ENCODE data around the gene CHST11.

DNA sequence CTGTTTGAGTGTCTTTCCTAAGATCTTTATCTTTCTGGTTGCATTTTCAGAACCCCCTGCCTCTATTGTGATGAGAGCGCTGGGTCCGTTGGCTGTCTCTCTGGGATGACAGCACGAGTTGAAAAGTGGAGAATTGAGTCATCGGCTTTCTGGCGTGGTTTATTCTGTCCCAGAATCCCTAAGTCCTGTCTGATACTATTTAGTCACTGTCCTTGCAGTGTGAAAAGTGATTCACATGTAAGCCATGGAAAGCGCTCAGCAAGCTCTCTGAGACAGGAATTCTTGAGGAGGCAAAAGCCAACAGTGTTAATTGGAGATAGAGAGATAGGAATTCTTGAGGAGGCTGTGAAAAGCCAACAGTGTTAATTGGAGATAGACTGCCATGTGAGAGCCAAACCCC, 121.7 kb downstream of the CHST11 start:
- TF ChIP-seq, protein P1, sequence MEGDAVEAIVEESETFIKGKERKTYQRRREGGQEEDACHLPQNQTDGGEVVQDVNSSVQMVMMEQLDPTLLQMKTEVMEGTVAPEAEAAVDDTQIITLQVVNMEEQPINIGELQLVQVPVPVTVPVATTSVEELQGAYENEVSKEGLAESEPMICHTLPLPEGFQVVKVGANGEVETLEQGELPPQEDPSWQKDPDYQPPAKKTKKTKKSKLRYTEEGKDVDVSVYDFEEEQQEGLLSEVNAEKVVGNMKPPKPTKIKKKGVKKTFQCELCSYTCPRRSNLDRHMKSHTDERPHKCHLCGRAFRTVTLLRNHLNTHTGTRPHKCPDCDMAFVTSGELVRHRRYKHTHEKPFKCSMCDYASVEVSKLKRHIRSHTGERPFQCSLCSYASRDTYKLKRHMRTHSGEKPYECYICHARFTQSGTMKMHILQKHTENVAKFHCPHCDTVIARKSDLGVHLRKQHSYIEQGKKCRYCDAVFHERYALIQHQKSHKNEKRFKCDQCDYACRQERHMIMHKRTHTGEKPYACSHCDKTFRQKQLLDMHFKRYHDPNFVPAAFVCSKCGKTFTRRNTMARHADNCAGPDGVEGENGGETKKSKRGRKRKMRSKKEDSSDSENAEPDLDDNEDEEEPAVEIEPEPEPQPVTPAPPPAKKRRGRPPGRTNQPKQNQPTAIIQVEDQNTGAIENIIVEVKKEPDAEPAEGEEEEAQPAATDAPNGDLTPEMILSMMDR (IDR thresholded peaks at IDR 0.05) = no peak
- TF ChIP-seq POLR2A (IDR thresholded peaks at IDR 0.05) = no peak
